SK-MEL-5 (cell line): ENCODE results near the gene LILRA1. TPM values are rescaled to one million over a fixed set of nuclear protein-coding genes. Genes with fewer than 3 reads are reported as not detected.
"Not testable (repeated sequence)": the region's sequence is repeated elsewhere in the genome, so short reads cannot be mapped to it uniquely, and the experiment has no call there.

ENCODE experiments used
- DNase-seq: peaks from one replicate; pipeline ENCODE4 v3.0.0-alpha.2; 2016; ENCODE audit warnings: low read depth, low spot score
- in situ Hi-C: cut with HindIII; loops from 2 replicates; pipeline ENCODE4 v1.10.0; 2016; ENCODE audit warnings: low sequenced_read_pairs, high pct_unique_total_duplicates, low pct_unique_long_range_greater_than_20kb
- total RNA-seq: library from RNA; depleted of rRNA; stranded (reverse); fragments of >200 nt; shearing (Covaris generic); gene quantifications from 2 replicates; pipeline ENCODE4 v1.2.3, GENCODE V29; 2014

LILRA1 gene
- total RNA-seq, 1 experiment from 2014 or later: not detected

DNA sequence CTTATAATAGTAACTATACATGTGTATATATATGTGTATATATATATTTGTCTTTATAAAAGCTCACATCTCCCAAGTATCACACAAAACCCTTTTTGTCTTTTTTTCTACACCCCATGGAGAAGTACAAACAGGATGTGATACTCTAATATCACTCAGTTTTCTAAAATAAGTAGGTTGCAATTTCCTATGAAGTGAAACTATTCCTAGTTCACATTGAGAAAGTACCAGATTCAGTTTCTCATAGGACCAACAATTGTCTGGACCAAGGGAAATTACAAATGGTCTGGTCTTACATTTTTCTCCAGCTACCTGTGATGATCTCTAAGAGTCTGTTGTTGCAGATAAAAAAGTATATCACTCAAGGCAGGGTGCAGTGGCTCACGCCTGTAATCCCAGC lies 19.0 kb downstream of the LILRA1 start:
- in situ Hi-C loops: no loop called here
- no peak for DNase-seq

DNA sequence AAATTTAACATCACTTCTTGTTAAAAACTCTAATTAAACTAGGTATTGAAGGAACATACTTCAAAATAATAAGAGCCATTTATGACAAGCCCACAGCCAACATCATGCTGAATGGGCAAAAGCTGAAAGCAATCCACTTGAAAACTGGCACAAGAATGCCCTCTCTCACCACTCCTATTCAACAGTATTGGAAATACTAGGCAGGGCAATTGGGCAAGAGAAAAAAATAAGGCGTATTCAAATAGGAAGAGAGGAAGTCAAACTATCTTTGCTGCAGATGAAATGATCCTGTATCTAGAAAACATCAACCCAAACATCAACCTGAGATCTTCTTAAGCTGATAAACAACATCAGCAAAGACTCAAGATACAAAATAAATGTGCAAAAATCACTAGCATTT lies 21.3 kb downstream of the LILRA1 start:
- no peak for DNase-seq
- in situ Hi-C loops: no loop called here

DNA sequence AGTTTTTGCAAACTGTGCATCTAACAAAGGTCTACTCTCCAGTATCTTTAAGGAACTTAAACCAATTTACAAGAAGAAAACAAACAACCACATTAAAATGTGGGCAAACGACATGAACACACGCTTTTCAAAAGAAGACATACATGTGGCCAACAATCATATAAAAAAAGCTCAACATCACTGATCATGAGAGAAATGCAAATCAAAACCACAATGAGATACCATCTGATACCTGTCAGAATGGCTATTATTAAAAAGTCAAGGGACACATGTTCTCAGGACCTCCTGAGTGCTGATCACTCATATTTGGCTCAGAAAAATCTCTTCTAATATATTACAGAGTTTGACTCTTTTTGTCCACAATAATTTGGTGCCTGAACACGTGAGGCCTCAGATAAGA lies 22.6 kb downstream of the LILRA1 start:
- in situ Hi-C loops: no loop called here
- no peak for DNase-seq

DNA sequence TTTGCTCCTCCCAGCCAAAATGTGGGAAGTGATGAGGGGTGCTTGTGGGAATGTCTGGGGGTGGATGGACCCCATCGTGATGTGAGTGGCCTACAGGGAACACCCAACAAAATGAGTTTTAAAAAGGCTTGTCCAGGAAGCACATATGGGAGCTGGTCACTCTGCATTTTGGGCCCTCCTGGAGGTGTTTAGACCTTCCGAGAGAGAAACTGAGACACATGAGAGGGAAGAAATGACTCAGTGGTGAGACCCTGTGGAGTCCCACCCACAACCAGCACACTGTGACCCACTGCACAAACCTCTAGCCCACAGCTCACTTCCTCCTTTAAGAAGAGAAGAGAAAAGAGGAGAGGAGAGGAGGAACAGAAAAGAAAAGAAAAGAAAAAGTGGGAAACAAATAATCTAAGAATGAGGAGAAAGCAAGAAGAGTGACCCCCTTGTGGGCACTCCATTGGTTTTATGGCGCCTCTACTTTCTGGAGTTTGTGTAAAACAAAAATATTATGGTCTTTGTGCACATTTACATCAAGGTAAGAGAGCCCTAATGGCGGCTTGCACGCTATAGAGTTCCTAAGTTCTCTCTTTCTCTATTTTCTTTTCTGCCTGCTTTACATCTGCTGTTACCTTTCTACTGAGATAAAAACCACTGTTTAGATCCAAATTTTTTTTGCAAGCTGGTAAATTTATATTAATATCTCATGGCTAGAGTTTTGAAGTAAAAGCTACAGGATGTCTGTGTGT lies 23.6 kb downstream of the LILRA1 start:
- in situ Hi-C loops: no loop called here
- DNase-seq: no peak

DNA sequence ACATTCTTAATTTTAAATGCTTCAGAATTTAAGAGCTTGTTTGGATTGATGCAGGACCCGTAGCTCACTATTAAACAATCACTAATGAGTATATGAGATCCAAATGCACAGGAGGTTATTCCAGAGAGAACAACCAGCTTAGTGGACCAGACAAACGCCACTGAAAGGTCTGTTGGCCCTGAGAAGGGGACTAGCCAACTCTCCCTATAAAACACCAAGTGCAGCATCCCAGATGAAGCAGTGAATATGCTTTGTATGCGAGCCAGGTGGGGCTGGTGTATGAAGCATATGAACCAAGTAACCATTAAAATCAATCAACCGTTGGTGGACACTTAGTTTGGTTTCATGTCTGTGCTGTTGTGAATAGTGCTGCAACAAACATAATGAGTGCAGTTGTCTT lies 27.0 kb downstream of the LILRA1 start:
- in situ Hi-C loops: no loop called here

DNA sequence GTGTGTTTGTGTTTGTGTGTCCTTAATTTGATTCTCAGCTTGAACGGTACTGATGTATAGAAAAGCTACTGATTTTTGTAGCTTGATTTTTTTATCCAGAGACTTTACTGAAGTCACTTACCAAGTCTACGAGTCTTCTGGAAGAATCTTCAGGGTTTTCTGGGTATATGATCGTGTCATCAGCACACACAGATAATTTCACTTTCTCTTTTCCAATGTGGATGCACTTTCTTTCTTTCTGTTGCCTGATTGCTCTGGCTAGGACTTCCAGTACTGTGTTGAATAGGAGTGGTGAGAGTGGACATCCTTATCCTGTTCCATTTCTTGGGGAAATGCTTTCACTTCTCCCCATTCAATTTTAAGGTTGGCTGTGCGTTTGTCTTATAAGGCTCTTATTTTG lies 29.0 kb downstream of the LILRA1 start:
- in situ Hi-C loops: no loop called here
- no peak for DNase-seq

More for the DNA sequence above, 27.0 kb downstream of the LILRA1 start:
- no peak for DNase-seq

GRCh38 chr19:54624234-54624633 lies 30.8 kb downstream of the LILRA1 start:
- in situ Hi-C loops, DNase-seq: not testable (repeated sequence)

GRCh38 chr19:54624934-54625730 lies 31.7 kb downstream of the LILRA1 start:
- DNase-seq, in situ Hi-C loops: not testable (repeated sequence)

DNA sequence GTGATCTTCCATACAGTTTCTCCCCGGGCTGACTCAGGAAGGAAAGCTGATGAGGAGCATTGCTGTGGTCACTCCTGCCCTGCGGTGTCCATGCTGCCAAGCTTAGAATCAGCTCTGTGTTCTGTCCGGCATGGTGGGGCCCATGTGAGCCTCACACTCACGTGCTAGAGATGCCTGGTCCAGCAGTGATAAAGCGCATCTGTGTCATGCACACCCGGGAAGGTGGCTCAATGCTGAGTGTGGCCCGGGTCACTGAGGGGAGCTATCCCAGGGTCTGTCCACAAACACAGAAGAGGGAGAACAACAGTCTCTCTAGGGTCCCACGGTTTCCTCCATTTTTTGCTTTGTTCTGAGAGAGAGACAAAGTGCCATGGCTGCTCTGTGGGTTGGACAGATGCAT lies 33.3 kb downstream of the LILRA1 start:
- DNase-seq: no peak
- in situ Hi-C loops: no loop called here

DNA sequence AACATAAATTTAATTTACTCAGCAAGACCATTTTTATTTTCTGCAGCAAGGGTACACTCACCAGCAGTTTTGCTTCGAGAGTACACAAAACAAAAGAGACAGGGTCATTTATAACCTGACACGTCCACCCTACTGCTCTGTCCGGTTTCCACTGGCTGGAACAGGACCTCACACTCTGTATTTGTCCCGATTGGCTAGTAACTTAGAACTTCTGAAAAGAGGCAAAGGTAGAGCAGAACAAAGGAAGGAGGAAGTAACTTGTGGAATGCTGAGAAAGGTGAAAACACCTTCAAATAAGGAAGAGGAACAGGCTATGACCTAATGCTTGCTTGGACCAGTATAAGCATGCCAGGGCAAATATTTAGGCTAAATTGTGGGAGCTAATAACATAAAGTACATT lies 34.5 kb downstream of the LILRA1 start:
- DNase-seq, in situ Hi-C loops: not testable (repeated sequence)

GRCh38 chr19:54630262-54630661 lies 36.8 kb downstream of the LILRA1 start, which contains the start of gene LILRB1:
LILRB1 (plus strand) TSS chr19:54630484; CDS start chr19:54631074, 590 bp downstream.
- in situ Hi-C loops, DNase-seq: not testable (repeated sequence)

DNA sequence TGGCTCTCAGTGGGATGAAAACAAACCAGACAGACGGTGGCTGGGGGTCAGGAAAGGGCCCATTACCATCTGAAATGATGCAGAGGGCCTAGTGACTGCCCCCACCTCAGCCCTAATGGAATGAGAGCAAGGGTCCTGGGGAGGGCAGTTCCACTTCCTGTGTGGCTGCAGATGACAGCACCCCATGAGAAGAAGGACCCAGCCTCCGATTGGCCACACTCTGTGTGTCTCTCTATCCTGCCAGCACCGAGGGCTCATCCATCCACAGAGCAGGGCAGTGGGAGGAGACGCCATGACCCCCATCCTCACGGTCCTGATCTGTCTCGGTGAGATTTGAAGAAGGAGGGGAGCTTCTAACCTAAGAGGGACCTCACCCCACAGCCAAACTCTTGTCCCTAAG lies 37.4 kb downstream of the LILRA1 start:
- DNase-seq: no peak
- in situ Hi-C loops: no loop called here

GRCh38 chr19:54631489-54632337 lies 38.3 kb downstream of the LILRA1 start:
- in situ Hi-C loops, DNase-seq: not testable (repeated sequence)

GRCh38 chr19:54632517-54632916 lies 39.1 kb downstream of the LILRA1 start:
- not testable (repeated sequence) for DNase-seq

GRCh38 chr19:54633401-54633800 lies 40.0 kb downstream of the LILRA1 start:
- in situ Hi-C loops: no loop called here
- no peak for DNase-seq

More at GRCh38 chr19:54632517-54632916, 39.1 kb downstream of the LILRA1 start:
- in situ Hi-C loops: not testable (repeated sequence)

- DNase-seq, in situ Hi-C loops: not testable (repeated sequence)
These were observed 42.6 kb downstream of the LILRA1 start for GRCh38 chr19:54636081-54636480.

DNA sequence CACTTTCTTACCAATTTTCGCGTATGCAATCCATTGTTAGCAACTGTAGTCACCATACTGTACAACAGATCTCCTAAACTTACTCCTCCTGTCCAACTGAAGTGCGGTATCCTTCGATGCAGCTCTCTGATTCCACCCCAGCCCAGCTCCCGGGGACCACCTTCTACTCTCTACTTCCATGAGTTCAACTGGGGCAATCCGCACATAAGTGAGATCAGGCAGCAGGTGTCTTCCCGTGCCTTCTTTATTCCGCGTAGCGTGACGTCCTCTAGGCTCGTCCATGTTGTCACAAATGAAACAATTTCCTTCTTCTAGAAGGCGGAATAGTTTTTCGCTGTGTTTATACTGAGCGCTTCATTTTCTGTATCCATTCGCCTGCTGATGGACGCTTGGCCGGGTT lies 45.3 kb downstream of the LILRA1 start:
- no peak for DNase-seq
- in situ Hi-C loops: no loop called here

- DNase-seq, in situ Hi-C loops: not testable (repeated sequence)
These were observed 49.5 kb downstream of the LILRA1 start for GRCh38 chr19:54642953-54643352.
